LNCaP clone FGC (cell line): ENCODE measurements around the gene PIP5K1B.

ENCODE experiments used
- DNase-seq: peaks from one replicate; pipeline ENCODE4 v3.0.0-alpha.2; 2011; ENCODE audit warnings: low read depth
- H3K4me3 ChIP-seq: 2 replicates; pipeline ENCODE4 v1.5.1; 2011; ENCODE audit warnings: mild to moderate bottlenecking, low read depth, low read length, control low read depth
- TF ChIP-seq, protein P1 (sequence below): IDR thresholded peaks from 2 replicates; pipeline ENCODE4 v1.5.1; 2012; ENCODE audit warnings: mild to moderate bottlenecking; ENCODE audit not compliant: control insufficient read depth, insufficient read depth; ENCODE audit errors: extremely low read depth

PIP5K1B gene

DNA sequence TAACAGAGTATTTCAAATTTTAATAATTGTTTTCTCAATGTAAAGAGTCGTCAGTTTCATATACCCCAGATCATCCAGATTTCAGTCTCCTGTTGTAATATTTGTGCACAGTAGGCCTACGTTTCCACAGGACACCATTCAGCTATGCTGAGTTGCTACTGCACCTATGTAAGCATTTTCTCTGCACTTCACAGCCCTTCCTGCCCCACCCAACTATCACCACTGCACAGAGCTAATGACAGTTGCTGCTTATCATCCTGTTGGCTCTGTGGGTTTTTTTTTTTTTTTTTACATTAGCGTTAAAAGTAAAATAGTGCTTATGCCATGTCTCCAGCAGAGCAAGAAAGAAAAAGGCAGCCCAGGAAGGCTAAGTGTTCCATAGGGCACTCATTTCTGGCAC, 314.8 kb downstream of the PIP5K1B start:
- no peak for DNase-seq
- no peak overlapping the region for H3K4me3 ChIP-seq

DNA sequence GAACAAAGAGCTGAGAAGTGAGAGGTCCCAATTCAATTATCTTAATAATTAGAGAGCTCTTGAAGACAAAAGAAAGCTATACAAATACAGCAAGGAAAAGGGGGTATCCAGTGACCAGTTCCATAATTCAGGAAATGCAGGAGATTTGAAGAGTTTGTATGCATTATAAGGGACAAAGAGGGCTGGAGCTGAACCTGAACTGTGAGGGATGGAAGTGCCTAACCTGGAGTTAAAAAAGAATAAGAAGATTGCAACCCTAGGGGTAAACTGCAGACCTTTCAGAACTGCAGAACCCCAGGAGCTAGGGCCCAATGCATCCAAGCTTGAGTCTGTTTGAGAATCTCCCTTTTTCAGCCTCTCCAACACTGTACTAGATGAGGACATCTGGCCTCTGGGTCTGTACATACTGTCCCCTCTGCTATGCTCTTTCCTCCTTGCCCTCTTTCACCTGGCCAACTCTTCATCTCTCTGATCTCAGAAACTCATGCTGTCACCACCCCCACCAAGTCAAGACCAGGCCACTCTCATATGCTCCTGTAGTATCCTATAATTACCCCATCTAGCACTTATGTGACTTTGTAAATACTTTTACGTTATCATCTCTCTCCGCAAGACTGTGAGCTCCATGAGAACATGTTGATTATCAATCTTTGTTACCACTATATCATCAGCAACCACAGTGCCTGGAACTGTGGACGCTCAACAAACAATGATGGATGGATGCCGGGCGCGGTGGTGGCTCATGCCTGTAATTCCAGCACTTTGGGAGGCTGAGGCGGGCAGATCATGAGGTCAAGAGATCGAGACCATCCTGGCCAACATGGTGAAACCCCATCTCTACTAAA, 315.5 kb downstream of the PIP5K1B start:
- no peak for DNase-seq
- TF ChIP-seq, protein P1, sequence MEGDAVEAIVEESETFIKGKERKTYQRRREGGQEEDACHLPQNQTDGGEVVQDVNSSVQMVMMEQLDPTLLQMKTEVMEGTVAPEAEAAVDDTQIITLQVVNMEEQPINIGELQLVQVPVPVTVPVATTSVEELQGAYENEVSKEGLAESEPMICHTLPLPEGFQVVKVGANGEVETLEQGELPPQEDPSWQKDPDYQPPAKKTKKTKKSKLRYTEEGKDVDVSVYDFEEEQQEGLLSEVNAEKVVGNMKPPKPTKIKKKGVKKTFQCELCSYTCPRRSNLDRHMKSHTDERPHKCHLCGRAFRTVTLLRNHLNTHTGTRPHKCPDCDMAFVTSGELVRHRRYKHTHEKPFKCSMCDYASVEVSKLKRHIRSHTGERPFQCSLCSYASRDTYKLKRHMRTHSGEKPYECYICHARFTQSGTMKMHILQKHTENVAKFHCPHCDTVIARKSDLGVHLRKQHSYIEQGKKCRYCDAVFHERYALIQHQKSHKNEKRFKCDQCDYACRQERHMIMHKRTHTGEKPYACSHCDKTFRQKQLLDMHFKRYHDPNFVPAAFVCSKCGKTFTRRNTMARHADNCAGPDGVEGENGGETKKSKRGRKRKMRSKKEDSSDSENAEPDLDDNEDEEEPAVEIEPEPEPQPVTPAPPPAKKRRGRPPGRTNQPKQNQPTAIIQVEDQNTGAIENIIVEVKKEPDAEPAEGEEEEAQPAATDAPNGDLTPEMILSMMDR, result no peak
- H3K4me3 ChIP-seq, result no peak overlapping the region

More for the DNA sequence above, 314.8 kb downstream of the PIP5K1B start:
- TF ChIP-seq, protein P1, result no peak

DNA sequence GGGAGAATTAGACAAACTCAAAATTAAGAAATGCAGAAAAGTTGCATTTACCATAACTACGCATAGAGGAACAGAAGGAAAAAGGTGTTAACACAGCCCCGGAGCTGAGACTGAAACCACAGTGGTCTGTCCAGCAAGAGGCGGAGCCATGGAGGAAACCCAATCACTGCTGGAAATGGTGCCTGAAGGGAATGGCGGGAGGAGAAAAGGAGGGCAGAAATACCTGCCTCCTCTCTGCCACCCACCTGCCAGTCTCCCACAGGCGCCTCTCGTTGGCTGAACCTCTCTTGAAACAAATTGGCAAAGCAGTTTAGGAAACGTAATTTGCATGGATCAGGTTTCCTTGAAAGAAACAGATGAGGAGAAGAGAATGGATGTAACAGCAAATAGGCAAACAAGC, 318.6 kb downstream of the PIP5K1B start:
- H3K4me3 ChIP-seq, result peak overlapping the region; percentile 5; the same call in 1 of the 2 replicates
- no peak for DNase-seq

DNA sequence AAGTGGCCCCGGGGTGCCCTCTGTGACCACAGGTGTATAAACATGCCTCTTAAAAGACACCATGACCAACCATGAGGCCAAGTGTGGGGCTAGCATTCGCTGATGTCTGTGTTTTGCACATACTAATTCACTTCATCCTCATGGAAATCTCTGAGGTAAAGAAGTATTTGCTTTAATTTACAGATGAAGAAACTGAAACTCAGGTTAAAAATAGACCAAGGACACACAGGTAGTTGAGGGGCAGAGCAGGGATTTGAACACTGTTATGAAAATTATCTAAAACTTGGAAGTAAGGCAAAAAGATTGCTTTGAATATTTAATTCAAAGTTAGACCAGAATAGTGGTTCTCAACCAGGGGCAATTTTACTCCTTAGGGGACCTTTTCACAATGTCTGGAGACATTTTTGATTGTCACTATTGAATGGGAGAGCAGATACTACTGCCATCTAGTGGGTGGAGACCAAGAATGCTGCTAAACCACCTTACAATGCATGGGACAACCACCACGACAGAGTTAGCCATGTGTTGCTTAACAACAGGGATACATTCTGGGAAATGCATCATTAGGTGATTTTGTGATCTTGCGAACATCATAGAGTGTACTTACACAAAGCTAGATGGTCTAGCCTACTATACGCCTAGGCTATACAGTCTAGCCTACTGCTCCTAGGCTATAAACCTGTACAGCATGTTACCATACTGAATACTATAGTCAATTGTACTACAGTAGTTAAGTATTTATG, 322.5 kb downstream of the PIP5K1B start:
- DNase-seq, result no peak
- H3K4me3 ChIP-seq, result no peak overlapping the region
- TF ChIP-seq, protein P1, result peak; percentile 90

More for the DNA sequence above, 318.6 kb downstream of the PIP5K1B start:
- TF ChIP-seq, protein P1, result no peak

DNA sequence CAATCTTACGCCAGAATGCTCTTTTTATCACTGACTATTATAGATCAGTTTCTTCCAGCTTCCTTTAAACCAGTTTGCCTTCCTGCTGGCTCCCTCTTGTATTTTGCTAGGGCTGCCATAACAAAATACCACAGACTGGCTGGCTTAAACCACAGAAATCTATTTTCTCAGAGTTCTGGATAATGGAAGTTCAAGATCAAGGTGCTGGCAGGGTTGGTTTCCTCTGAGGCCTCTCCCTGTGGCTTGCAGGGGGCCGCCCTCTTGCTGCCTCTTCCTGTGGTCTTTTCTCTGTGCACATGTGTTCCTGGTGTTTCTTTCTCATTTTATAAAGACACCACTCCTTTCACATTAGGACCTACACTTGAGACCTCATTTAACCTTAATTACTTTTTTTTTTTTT, 323.7 kb downstream of the PIP5K1B start:
- no peak overlapping the region for H3K4me3 ChIP-seq
- no peak for DNase-seq
- TF ChIP-seq, protein P1, result no peak

DNA sequence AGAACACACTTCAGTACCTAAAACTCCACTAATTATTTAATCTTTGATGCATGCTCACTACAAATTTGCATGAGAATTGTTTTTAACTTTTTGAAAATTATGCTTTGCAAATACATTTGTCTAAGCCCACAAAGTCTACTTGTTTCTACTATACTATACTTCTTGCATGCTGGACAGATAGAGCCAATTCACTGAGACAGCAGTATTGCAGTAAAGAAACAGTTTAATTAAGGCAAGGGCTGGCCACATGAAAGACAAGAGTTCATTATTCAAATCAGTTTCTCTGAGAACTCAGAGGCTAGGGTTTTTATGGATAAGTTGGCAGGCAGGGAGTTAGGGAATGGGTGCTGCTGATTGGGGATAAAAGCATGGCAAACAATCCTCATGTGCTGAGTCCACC, 324.5 kb downstream of the PIP5K1B start:
- TF ChIP-seq, protein P1, result no peak
- DNase-seq, result no peak
- H3K4me3 ChIP-seq, result no peak overlapping the region
